WTC11 (cell line): ENCODE results near the gene CCM2. TPM values are rescaled to one million over a fixed set of nuclear protein-coding genes. Genes with fewer than 3 reads are reported as not detected.

Experiments
- ATAC-seq: fragments of 200-7000 bp; cut with Tn5 transposase; 2 replicates; pipeline ENCODE4 v1.10.0; 2021; ENCODE audit warnings: mild to moderate bottlenecking, moderate library complexity
- CTCF ChIA-PET: fragments of 300-600 bp; sonication (Branson Sonifier 250); formaldehyde crosslinking; loops from one replicate; lab custom pipeline; 2021; ENCODE audit warnings: antibody characterized with exemption; lab: Charles Lee
- POLR2A ChIA-PET: fragments of 350-600 bp; sonication (Branson Sonifier 250); formaldehyde crosslinking; loops from one replicate; lab custom pipeline; 2021; ENCODE audit warnings: antibody characterized with exemption; lab: Charles Lee
- DNase-seq: peaks from one replicate; pipeline ENCODE4 v3.0.0; 2021; ENCODE audit warnings: low spot score
- H3K27ac Mint-ChIP-seq: 2 replicates; pipeline ENCODE4 v1.8.0; 2021; ENCODE audit warnings: mixed read lengths
- H3K27me3 Mint-ChIP-seq: 2 replicates; pipeline ENCODE4 v1.8.0; 2021; ENCODE audit warnings: low read depth, mild to moderate bottlenecking, moderate library complexity, mixed read lengths
- H3K36me3 Mint-ChIP-seq: 2 replicates; pipeline ENCODE4 v1.8.0; 2021; ENCODE audit warnings: mixed read lengths
- H3K4me1 Mint-ChIP-seq: 2 replicates; pipeline ENCODE4 v1.8.0; 2022; ENCODE audit warnings: mixed read lengths
- H3K4me3 Mint-ChIP-seq: 2 replicates; pipeline ENCODE4 v1.8.0; 2021; ENCODE audit warnings: mild to moderate bottlenecking, moderate library complexity, mixed read lengths
- H3K9me3 Mint-ChIP-seq: 2 replicates; pipeline ENCODE4 v1.8.0; 2021; ENCODE audit warnings: mixed read lengths
- CREM ChIP-seq: sonication (generic); formaldehyde crosslinking; IDR thresholded peaks from 2 replicates; pipeline ENCODE4 v1.8.1; 2022; ENCODE audit warnings: mild to moderate bottlenecking, missing genetic modification reagents, moderate library complexity
- E2F5 ChIP-seq: sonication (generic); formaldehyde crosslinking; IDR thresholded peaks from 2 replicates; pipeline ENCODE4 v1.8.1; 2022; ENCODE audit warnings: mild to moderate bottlenecking, moderate library complexity, missing genetic modification reagents
- ESRRA ChIP-seq: sonication (generic); formaldehyde crosslinking; IDR thresholded peaks from 2 replicates; pipeline ENCODE4 v1.8.1; 2022; ENCODE audit warnings: mild to moderate bottlenecking, missing genetic modification reagents, borderline replicate concordance
- GABPB1 ChIP-seq: sonication (generic); formaldehyde crosslinking; IDR thresholded peaks from 2 replicates; pipeline ENCODE4 v1.8.1; 2023; ENCODE audit warnings: mild to moderate bottlenecking, missing genetic modification reagents
- HMGA2 ChIP-seq: fragments of 250-450 bp; sonication (Bioruptor Pico); IDR thresholded peaks from 2 replicates; pipeline ENCODE4 v1.4.0; 2021; ENCODE audit warnings: mild to moderate bottlenecking, moderate library complexity
- MLX ChIP-seq: sonication (generic); formaldehyde crosslinking; IDR thresholded peaks from 2 replicates; pipeline ENCODE4 v1.8.1; 2023; ENCODE audit warnings: mild to moderate bottlenecking, missing genetic modification reagents, moderate library complexity
- OVOL2 ChIP-seq: fragments of 250-450 bp; sonication (Bioruptor Pico); IDR thresholded peaks from 2 replicates; pipeline ENCODE4 v1.9.0; 2021; ENCODE audit warnings: mild to moderate bottlenecking, borderline replicate concordance
- PREB ChIP-seq: sonication (generic); formaldehyde crosslinking; IDR thresholded peaks from 2 replicates; pipeline ENCODE4 v1.8.1; 2022; ENCODE audit warnings: mild to moderate bottlenecking, missing genetic modification reagents, moderate library complexity, borderline replicate concordance
- RELA ChIP-seq: sonication (generic); formaldehyde crosslinking; IDR thresholded peaks from 2 replicates; pipeline ENCODE4 v1.8.1; 2022; ENCODE audit warnings: missing genetic modification reagents, mild to moderate bottlenecking, borderline replicate concordance
- SMAD3 ChIP-seq: sonication (generic); formaldehyde crosslinking; IDR thresholded peaks from 2 replicates; pipeline ENCODE4 v1.8.0; 2022; ENCODE audit warnings: missing genetic modification reagents, mild to moderate bottlenecking, borderline replicate concordance
- SP1 ChIP-seq: sonication (generic); formaldehyde crosslinking; conservative IDR thresholded peaks from 2 replicates; pipeline ENCODE4 v1.8.1; 2022; ENCODE audit warnings: missing genetic modification reagents
- TEAD1 ChIP-seq: sonication (generic); formaldehyde crosslinking; IDR thresholded peaks from 2 replicates; pipeline ENCODE4 v1.8.0; 2022; ENCODE audit warnings: mild to moderate bottlenecking, missing genetic modification reagents
- ZBTB21 ChIP-seq: sonication (generic); formaldehyde crosslinking; IDR thresholded peaks from 2 replicates; pipeline ENCODE4 v1.8.1; 2023; ENCODE audit warnings: mild to moderate bottlenecking, missing genetic modification reagents, borderline replicate concordance
- ZNF121 ChIP-seq: sonication (generic); formaldehyde crosslinking; IDR thresholded peaks from 2 replicates; pipeline ENCODE4 v1.8.0; 2023; ENCODE audit warnings: missing genetic modification reagents
- ZNF263 ChIP-seq: sonication (generic); formaldehyde crosslinking; IDR thresholded peaks from 2 replicates; pipeline ENCODE4 v1.8.1; 2022; ENCODE audit warnings: low read depth, mild to moderate bottlenecking, moderate library complexity, missing genetic modification reagents
- ZNF317 ChIP-seq: sonication (generic); formaldehyde crosslinking; IDR thresholded peaks from 2 replicates; pipeline ENCODE4 v1.8.1; 2023; ENCODE audit warnings: low read depth, mild to moderate bottlenecking, moderate library complexity, missing genetic modification reagents, borderline replicate concordance
- total RNA-seq: library from RNA; stranded (reverse); gene quantifications from 3 replicates; pipeline ENCODE4 v1.2.3, GENCODE V29; 2021
- TF ChIP-seq, protein P1 (sequence below): sonication (generic); formaldehyde crosslinking; IDR thresholded peaks from 2 replicates; pipeline ENCODE4 v1.8.0; 2022; ENCODE audit warnings: missing genetic modification reagents
- TF ChIP-seq, protein P2 (sequence below): sonication (generic); formaldehyde crosslinking; IDR thresholded peaks from 2 replicates; pipeline ENCODE4 v1.8.0; 2022; ENCODE audit warnings: mild to moderate bottlenecking, missing genetic modification reagents
- TF ChIP-seq, protein P3 (sequence below): sonication (generic); formaldehyde crosslinking; IDR thresholded peaks from 2 replicates; pipeline ENCODE4 v1.8.1; 2023; ENCODE audit warnings: mild to moderate bottlenecking, missing genetic modification reagents
- TF ChIP-seq, protein P4 (sequence below): sonication (generic); formaldehyde crosslinking; IDR thresholded peaks from 2 replicates; pipeline ENCODE4 v1.8.0; 2022; ENCODE audit warnings: mild to moderate bottlenecking, missing genetic modification reagents

Gene CCM2
- total RNA-seq, 1 experiment from 2014 or later, result 32.7 TPM

- TF ChIP-seq, protein P1, sequence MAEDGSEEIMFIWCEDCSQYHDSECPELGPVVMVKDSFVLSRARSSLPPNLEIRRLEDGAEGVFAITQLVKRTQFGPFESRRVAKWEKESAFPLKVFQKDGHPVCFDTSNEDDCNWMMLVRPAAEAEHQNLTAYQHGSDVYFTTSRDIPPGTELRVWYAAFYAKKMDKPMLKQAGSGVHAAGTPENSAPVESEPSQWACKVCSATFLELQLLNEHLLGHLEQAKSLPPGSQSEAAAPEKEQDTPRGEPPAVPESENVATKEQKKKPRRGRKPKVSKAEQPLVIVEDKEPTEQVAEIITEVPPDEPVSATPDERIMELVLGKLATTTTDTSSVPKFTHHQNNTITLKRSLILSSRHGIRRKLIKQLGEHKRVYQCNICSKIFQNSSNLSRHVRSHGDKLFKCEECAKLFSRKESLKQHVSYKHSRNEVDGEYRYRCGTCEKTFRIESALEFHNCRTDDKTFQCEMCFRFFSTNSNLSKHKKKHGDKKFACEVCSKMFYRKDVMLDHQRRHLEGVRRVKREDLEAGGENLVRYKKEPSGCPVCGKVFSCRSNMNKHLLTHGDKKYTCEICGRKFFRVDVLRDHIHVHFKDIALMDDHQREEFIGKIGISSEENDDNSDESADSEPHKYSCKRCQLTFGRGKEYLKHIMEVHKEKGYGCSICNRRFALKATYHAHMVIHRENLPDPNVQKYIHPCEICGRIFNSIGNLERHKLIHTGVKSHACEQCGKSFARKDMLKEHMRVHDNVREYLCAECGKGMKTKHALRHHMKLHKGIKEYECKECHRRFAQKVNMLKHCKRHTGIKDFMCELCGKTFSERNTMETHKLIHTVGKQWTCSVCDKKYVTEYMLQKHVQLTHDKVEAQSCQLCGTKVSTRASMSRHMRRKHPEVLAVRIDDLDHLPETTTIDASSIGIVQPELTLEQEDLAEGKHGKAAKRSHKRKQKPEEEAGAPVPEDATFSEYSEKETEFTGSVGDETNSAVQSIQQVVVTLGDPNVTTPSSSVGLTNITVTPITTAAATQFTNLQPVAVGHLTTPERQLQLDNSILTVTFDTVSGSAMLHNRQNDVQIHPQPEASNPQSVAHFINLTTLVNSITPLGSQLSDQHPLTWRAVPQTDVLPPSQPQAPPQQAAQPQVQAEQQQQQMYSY (CRISPR knock-in tag), result no peak
- TF ChIP-seq ZBTB21 (CRISPR knock-in tag), result no peak
Measured at GRCh38 chr7:45013465-45013967, 13.5 kb downstream of the CCM2 start (continued).

DNA sequence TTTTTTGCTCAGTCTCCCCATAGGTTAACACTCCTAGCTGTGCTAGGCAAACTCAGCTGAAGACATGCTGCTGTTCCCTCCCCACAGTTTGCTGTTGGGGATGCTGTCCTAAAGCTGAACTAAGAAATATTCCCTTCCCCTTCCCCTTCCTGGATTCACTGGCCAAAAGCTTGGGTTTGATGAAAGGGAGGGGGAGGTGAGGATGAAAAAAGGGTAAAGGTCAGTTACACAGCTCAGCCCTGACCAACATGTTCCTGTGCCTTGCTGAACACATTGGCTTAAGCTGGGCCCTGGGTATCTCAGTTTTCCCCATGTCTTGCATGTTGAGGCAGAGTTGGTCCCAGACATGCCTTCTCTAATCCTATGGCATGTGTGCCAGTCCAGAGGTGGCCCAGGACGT, 15.3 kb downstream of the CCM2 start:
- no peak for ATAC-seq
- Mint-ChIP-seq H3K27ac (peak overlapping the region; percentile 20), H3K9me3 (peaks cover 14% of the 10 kb centered on the region), H3K36me3 (peaks cover 19% of the 10 kb centered on the region), H3K4me1 (no peaks in the 10 kb centered on the region), H3K4me3 (no peak overlapping the region), H3K27me3 (no peaks in the 10 kb centered on the region)
- no peak for DNase-seq
- ChIA-PET POLR2A (interaction anchor here (0.6 kb wide), 1 partner anchor 122 kb away, joined by 5 read pairs; no protein-coding TSS in a partner anchor), CTCF (interaction anchor here (0.7 to 1.6 kb wide), 3 partner anchors 16 to 55 kb away, joined by 3 to 8 read pairs (median 6); no protein-coding TSS in a partner anchor)
- TF ChIP-seq, protein P2, sequence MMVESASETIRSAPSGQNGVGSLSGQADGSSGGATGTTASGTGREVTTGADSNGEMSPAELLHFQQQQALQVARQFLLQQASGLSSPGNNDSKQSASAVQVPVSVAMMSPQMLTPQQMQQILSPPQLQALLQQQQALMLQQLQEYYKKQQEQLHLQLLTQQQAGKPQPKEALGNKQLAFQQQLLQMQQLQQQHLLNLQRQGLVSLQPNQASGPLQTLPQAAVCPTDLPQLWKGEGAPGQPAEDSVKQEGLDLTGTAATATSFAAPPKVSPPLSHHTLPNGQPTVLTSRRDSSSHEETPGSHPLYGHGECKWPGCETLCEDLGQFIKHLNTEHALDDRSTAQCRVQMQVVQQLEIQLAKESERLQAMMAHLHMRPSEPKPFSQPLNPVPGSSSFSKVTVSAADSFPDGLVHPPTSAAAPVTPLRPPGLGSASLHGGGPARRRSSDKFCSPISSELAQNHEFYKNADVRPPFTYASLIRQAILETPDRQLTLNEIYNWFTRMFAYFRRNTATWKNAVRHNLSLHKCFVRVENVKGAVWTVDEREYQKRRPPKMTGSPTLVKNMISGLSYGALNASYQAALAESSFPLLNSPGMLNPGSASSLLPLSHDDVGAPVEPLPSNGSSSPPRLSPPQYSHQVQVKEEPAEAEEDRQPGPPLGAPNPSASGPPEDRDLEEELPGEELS, result no peak
- TF ChIP-seq, protein P3, sequence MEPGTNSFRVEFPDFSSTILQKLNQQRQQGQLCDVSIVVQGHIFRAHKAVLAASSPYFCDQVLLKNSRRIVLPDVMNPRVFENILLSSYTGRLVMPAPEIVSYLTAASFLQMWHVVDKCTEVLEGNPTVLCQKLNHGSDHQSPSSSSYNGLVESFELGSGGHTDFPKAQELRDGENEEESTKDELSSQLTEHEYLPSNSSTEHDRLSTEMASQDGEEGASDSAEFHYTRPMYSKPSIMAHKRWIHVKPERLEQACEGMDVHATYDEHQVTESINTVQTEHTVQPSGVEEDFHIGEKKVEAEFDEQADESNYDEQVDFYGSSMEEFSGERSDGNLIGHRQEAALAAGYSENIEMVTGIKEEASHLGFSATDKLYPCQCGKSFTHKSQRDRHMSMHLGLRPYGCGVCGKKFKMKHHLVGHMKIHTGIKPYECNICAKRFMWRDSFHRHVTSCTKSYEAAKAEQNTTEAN, result no peak
- no peak for TF ChIP-seq E2F5
- no peak for TF ChIP-seq RELA (CRISPR knock-in tag)
- TF ChIP-seq SP1, result no peak
- no peak for TF ChIP-seq TEAD1 (CRISPR knock-in tag)
- no peak for TF ChIP-seq ZNF121 (CRISPR knock-in tag)
- TF ChIP-seq HMGA2 (CRISPR knock-in tag), result no peak
- TF ChIP-seq ZNF263, result no peak
- no peak for TF ChIP-seq GABPB1 (CRISPR knock-in tag)
- TF ChIP-seq SMAD3 (CRISPR knock-in tag), result no peak
- no peak for TF ChIP-seq ZNF317 (CRISPR knock-in tag)
- no peak for TF ChIP-seq ESRRA (CRISPR knock-in tag)
- TF ChIP-seq MLX (CRISPR knock-in tag), result no peak
- TF ChIP-seq OVOL2 (CRISPR knock-in tag), result no peak
- no peak for TF ChIP-seq PREB (CRISPR knock-in tag)
- TF ChIP-seq, protein P4, sequence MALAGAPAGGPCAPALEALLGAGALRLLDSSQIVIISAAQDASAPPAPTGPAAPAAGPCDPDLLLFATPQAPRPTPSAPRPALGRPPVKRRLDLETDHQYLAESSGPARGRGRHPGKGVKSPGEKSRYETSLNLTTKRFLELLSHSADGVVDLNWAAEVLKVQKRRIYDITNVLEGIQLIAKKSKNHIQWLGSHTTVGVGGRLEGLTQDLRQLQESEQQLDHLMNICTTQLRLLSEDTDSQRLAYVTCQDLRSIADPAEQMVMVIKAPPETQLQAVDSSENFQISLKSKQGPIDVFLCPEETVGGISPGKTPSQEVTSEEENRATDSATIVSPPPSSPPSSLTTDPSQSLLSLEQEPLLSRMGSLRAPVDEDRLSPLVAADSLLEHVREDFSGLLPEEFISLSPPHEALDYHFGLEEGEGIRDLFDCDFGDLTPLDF (CRISPR knock-in tag), result no peak
- no peak for TF ChIP-seq CREM
